K562 (cell line): ENCODE data around the gene NAGLU. TPM values are rescaled to one million over a fixed set of nuclear protein-coding genes. Genes with fewer than 3 reads are reported as not detected.
A peak's percentile ranks its signal among the peaks of the same experiment; 100 is the strongest.

Experiments
- HEY1 ChIP-seq: fragments of 250-450 bp; sonication (Bioruptor Pico); IDR thresholded peaks from 2 replicates; pipeline ENCODE4 v1.5.0; 2020; ENCODE audit warnings: mild to moderate bottlenecking, moderate library complexity, borderline replicate concordance
- MGA ChIP-seq: fragments of 450-650 bp; IDR thresholded peaks from 2 replicates; pipeline ENCODE4 v1.6.1; 2016; ENCODE audit warnings: mild to moderate bottlenecking, moderate library complexity
- NR2C2 ChIP-seq, 2 experiments: fragments of 200-800 bp in 1 of 2; sonication (Bioruptor generic) in 1 of 2; sonication (generic) in 1 of 2; formaldehyde crosslinking in 1 of 2; IDR thresholded peaks; 2 replicates each; pipeline versions ENCODE4 v1.6.1 to v1.8.0; 2016 to 2022; ENCODE audit warnings: mild to moderate bottlenecking in 1 of 2, missing compliant biosample characterization in 1 of 2, missing genetic modification characterization in 1 of 2, missing genetic modification reagents in 1 of 2
- STAT6 ChIP-seq: sonication (generic); formaldehyde crosslinking; IDR thresholded peaks from 2 replicates; pipeline ENCODE4 v1.8.1; 2023; ENCODE audit warnings: mild to moderate bottlenecking, missing genetic modification reagents
- TAF1 ChIP-seq: IDR thresholded peaks from 2 replicates; pipeline ENCODE4 v1.6.1; 2011; ENCODE audit warnings: mild to moderate bottlenecking, low read length, moderate library complexity; ENCODE audit not compliant: insufficient read depth, control insufficient read depth, severe bottlenecking; ENCODE audit errors: extremely low read depth
- ZNF146 ChIP-seq: IDR thresholded peaks from one replicate; pipeline ENCODE4 v1.6.1; 2018; ENCODE audit warnings: missing compliant biosample characterization; ENCODE audit not compliant: unreplicated experiment
- ZNF232 ChIP-seq: sonication (generic); formaldehyde crosslinking; IDR thresholded peaks from 2 replicates; pipeline ENCODE4 v1.8.0; 2022; ENCODE audit warnings: mild to moderate bottlenecking, missing genetic modification reagents
- ZNF431 ChIP-seq: sonication (generic); formaldehyde crosslinking; IDR thresholded peaks from 2 replicates; pipeline ENCODE4 v1.8.0; 2022; ENCODE audit warnings: mild to moderate bottlenecking, missing genetic modification reagents
- polyA plus RNA-seq, 8 experiments: library from polyadenylated mRNA; depleted of rRNA in 4 of 8; stranded (reverse) in 5 of 8; unstranded in 3 of 8; fragments of >200 nt; fragmentation: Nextera tagmentation in 2 of 8; fragmentation: Illumina TruSeq in 1 of 8; extraction: Ambion mirVana in 2 of 8; extraction: Trizol in 1 of 8; gene quantifications; 2 replicates each; pipeline versions ENCODE4 v1.2.1 to v1.2.3, GENCODE V29; 2011 to 2014; ENCODE audit warnings: inconsistent platforms in 1 of 8, missing spikeins in 1 of 8
- total RNA-seq, 7 experiments: library from RNA; depleted of rRNA in 6 of 7; stranded (reverse); fragments of >200 nt in 6 of 7; fragmentation: Illumina TruSeq in 2 of 7; extraction: Trizol in 2 of 7; gene quantifications; 2 replicates each; pipeline versions ENCODE4 v1.2.1 to v1.2.3, GENCODE V29; 2011 to 2021; ENCODE audit warnings: low replicate concordance in 1 of 7

Gene NAGLU
- total and polyA plus RNA-seq, 9 of the 15 experiments (the other 6 are each of a cell fraction or from before 2014, with no cell fraction given), result 0.04 to 21.5 (median 8.5) TPM

GRCh38 chr17:42562388-42563142 lies 26.5 kb downstream of the NAGLU start (continued):
- TF ChIP-seq MGA (peak; percentile 72), NR2C2 (CRISPR knock-in tag; IDR thresholded peaks at IDR 0.05) (no peak), NR2C2 (tag; IDR thresholded peaks at IDR 0.05) (peak; percentile 96), ZNF431 (CRISPR knock-in tag) (0 out of 2 replicates have a peak, but pooled peaks have one; percentile 24), STAT6 (peak; percentile 62; the same call in 1 of the 2 replicates), HEY1 (CRISPR knock-in tag) (no peak), ZNF232 (CRISPR knock-in tag) (0 out of 2 replicates have a peak, but pooled peaks have one; percentile 49), ZNF146 (CRISPR knock-in tag) (peak; percentile 17), TAF1 (no peak)
